HG03457 (cell line): ENCODE measurements around the gene HMCN2.

Experiments
- ATAC-seq: cut with Tn5 transposase; IDR thresholded peaks from one replicate; pipeline ENCODE4 v1.9.1; 2021; ENCODE audit warnings: moderate number of reproducible peaks; ENCODE audit not compliant: unreplicated experiment

HMCN2 gene

DNA sequence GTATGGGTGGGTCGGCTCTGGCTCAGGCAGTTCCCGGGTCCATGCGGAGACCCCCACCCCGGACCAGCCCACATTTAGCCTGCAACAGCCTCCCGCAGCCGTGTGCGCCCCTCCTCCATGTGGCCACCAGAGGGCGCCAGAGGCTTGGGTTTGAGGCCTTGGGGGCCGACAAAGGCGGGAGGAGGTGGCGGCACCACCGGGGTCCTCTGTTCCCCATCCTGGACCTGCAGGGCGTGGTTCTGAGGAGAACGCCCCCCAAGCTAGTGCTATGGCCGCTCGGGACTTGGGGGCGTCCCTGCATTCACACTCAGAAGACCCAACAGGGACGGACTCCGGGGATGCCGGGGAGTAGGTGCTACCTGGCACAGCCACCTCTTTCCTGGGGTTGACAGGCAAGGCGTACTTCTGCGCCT is 195.7 kb downstream of the HMCN2 start:
- no peak for ATAC-seq

DNA sequence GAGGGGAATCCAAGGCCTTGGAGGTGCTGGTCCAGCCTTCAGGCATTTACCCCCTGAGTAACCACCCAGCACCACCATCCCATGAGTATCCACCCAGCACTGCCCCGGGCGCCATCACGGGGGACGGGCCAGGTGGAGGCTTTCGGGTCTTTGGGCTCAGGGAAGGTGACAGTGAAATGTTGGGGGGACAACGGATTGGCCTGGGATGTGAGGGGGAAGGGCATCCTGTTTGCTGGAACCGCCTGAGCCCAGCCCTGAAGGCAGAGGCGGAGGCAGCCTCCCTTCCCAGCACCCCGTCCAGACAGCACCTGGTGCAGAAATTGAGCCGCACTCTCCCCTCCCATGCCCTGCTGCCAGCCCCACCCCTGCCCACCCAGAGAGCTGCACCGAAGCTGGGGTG is 196.2 kb downstream of the HMCN2 start:
- ATAC-seq: no peak

DNA sequence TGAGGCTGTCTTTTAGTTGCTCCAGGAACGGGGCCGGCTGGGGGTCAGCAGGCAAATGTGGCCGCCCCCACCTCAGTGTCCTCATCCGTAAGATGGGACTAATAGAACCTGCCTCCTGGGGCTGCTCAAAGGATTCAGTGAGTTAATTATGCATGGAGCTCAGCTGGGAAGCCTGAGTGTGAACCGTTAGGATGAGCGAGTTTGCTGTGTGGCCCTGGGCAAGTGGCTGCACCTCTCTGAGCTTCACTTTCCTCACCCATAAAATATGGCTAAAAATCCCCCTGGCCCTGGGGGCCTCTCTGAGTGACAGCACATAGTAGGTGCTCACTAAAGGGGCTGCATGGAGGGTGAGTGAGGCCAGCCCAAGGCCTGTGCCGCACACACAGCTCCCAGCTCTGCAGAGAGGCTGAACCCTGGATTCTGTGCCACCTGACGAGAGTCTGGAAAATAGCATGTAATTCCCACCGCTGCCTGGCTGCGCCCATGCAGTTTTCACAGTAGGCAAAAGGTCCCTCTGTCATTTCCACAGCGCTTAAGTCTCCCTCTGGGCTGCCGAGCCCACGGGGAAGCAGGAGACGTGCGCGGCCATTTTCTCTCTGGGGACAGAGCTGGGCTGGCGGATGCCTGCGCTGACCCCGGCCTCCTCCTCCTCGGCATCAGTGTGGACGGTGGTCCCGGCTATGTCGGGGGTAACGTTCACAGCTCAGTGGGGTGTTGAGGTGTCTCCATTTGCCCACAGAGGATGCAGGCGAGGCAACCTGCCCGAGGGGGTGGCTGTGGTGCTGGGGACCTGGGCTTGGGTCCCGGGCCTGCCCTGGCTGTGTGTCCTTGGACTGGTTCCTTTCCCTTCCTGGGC is 197.4 kb downstream of the HMCN2 start:
- no peak for ATAC-seq

DNA sequence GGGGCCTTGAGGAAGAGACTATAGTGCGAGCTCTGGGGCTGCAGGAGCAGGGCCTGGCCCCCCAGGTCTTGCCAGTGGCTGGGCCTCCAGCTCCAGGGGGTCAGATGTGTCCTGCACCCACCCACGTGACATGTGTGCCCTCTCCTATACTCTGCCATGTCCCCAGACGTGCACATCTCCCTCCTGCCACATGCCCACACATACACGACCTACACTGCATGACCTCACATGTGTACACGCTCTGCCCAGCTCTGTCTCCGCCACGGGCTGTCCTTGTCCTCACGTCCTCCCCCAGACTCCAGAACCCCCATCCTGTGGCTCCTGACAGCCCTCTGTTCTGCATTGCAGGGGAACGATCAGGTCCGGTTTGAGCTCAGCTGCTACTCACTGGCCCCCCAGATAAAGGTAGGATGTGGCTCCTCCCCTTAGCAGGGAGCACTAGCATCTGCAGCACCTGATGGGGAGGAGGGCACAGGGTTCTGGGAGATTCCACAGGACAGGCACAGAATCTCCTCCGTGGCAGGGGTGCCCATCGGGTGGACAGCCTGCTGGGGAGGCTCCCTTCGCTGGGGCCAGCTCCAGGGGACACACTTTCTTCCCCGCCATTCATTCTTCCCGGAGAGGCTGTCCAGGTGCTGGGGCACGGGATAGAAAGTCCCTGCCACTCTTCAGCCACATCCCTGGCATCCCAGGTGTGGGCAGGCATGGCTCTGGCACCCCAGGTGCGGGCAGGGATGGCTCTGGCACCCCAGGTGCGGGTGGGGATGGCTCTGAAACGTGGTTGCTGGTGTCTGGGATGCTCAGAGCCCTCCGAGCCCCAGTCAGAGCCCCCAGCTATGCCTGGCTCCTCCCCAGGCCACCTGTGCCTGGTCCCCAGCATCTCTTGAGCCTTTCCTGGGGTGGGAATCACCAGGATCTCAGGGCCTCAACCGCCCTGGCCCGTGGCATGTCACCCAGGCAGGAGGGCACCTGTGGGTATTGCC is 198.5 kb downstream of the HMCN2 start:
- no peak for ATAC-seq

DNA sequence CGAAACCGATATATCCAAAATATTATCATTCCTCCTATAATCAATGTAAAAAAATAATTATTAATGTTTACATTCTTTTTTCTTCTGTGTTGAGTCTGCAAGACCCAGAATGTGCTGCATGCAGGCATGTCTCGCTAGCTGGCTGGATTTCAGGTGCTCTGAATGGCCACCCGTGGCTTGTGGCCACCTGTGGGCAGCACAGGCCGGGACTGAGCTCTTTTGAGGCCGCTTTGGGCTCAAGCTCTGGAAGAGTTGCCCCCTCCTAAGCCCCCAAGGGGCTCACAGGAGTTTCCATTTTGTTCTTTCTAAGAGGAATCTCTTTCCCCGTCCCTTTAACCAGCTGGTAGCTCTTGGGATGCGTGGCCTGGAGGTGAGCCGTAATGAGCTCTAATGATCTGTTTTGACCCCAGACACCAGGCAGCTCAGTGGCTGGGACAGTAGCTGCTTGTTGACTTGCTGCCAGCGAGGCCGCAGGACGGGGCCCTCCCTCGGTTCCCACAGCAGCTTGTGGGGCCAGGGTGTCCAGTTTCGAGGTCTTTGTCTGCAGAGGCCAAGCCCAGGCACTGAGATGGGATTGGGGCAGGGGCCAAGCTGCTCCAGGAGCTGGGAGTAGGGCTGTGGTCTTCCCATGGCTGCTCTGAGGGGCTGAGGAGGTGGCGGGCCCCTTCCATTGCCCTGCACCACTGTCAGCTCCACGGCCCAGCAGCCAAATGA is 200.0 kb downstream of the HMCN2 start:
- no peak for ATAC-seq

DNA sequence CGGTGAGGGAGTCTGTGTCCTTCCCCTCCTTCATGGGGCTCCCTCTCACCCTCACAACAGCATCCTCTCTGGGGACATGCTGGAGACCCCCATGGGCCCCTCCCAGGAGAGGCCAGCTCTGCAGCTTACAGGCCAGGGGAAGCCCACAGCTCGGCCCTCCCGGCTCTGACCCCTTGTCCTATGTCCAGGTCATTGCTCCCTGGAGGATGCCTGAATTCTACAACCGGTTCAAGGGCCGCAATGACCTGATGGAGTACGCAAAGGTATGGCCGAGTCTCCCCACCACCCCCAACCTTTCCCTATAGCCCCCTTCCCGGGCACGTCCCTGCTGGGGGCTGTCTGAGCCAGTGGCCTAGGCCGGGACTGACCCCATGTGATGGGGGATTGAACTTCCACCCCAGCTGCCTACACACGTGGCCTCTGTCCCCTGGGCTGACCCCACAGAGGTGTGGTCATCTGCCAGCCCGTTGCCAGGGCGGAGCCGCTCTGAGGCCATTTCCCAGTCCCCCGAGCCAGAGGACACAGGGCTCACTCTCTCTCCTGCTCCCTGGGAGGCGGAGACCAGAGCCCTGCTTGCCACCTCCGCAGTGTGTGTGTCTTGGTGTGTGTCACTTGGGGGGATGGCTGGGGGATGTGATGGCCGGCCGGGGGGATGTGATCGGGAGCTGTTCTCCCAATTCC is 201.1 kb downstream of the HMCN2 start:
- no peak for ATAC-seq

DNA sequence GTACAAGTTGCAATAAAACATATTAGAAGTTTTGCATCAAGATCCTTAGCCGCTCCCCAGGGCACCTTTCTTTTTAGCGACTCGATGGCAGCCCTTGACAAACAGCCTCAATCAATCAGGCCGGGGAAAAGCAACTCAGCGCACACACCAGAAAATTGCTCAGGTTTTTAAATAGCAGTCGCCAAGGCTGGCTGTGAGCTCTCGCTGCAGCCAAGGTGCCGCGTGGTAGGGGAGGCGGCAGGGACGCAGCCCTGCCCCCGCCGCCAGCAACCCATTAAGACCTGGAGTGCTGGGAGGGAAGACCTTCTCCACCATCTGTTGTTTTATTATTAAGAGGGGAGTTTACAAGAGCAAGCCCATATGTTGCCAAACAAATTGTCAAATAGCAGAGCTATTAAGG is 201.8 kb downstream of the HMCN2 start:
- ATAC-seq: no peak

DNA sequence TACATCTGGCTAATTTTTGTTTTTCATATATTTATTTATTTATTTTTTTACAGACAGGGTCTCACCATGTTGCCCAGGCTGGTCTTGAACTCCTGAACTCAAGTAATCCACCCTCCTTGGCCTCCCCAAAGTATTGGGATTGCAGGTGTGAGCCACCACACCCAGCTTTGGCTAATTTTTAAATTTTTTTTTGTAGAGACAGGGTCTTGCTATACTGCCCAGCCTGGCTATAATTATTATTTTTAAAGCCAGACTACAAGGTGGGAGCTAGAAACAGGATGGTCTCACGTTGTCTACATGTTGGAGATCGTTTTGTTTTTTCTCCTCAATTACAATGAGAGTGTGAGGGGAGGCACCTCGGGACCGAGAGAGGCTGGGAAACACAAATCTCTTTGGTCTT is 203.0 kb downstream of the HMCN2 start:
- no peak for ATAC-seq

DNA sequence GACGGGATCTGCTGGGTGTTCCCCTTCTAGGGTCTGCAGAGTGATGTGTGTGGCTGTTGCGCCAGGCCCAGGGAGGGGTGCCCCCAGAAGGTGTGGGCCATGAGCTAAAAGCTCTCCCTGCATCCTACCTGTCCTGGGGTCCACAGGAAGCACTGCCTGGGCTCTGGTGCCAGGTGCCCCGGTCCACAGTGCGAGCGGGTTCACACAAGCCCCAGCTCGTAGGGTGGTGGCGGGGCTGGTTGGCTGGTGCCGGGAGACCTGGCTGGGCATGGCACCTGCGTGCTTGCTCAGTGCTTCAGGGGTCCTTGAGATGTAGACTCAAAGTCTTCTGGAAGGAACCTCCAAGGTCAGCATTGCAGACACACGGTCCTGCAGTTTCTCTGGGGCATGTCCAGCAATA is 204.7 kb downstream of the HMCN2 start:
- no peak for ATAC-seq

DNA sequence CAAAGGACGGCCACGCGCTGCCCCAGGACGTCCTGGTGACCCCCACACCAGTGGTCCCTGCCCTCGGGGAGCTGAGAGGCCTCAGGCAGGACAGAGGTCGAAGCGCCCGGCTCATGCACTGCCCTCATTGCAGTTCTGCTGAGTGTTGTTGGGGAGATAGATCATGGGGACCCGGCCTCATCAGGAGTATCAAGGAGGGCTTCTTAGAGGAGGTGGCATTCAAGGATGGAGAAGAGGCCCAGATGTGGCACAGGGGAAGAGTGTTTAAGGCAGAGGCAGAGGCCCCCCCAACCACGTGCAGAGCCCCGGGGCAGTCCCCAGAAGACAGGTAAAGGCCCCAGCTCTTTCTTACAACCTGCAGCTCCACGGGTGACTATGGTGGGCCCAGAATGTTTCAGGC is 205.4 kb downstream of the HMCN2 start:
- ATAC-seq: no peak

DNA sequence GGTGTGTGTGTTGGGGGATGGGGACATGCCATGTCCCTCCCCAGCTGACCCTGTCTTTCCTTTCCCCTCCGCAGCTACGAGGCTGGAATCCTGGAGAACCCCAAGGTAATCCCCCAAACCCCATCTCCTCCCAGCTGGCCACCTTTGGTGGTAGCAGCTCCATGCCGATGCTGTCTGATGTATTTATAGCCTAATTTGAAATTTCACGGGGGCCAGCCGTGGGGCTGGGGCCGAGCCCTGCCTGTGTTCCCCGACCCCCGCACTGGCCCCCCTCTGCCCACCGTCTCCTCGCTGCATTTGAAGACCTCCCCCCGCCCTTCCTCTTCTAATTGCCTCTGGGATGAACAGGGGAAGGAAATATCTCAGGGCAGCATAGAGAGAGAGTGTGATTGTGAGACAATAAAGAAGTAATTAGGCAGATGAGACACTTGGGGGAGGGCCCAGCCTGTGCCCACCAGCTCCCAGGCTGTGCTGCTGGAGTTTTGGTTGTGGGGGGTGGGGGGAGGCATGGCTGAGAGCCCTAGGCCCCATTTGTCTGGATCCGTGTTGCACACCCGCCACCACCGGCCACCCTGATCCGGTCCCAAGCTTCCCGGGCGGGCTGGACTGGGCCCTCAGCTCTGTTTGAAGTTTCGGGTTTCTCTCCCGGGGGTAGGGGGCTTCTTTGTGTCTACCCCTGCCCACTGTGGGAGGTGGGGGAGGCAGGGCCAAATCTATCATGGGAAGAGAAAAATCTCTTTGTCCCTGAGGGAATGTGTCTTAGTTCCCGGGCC is 206.0 kb downstream of the HMCN2 start:
- no peak for ATAC-seq

DNA sequence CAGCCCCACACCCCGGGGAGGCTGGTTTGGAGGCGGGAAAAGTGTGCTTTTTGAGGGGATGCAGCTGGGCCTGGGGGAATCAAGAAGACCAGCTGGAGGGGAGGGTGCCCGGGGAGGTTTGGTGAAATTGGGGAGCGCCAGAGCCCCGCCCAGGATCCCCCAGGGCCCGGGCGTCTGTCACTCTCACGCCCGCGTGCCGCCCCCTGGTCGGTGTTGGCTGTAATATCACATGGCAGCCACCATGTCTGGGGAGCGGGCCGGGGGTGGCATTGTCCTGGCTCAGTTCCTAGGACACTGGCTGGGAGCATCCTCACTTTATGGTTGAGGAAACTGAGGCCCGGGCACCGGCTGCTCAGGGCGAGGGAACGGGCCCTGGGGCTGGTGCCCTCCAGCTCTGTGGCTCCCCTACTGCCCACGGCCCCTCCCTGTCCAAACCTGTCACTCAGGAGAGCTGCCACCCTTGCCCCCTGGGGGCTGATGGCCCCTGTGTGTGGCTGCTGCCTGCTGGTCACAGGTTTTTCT is 206.7 kb downstream of the HMCN2 start:
- no peak for ATAC-seq

DNA sequence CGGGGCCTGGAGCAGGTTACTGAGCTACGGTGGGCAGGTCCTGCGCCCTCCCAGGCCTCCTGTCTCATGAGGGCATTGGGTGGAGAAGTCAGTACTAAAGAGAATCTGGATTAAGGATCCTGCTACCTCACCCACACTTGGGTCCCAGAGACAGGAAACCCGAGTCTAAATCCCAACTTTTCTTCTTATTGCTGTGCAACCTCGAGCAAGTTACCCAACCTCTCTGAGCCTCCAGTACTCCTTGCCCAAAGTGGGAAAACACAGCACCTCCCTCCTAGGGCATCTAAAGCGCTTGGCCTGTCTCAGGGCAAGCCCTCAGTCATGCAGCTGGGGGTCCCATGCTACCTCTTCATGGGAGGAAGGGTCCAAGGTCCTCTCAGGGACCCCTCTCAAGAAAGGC is 207.4 kb downstream of the HMCN2 start:
- ATAC-seq: no peak

DNA sequence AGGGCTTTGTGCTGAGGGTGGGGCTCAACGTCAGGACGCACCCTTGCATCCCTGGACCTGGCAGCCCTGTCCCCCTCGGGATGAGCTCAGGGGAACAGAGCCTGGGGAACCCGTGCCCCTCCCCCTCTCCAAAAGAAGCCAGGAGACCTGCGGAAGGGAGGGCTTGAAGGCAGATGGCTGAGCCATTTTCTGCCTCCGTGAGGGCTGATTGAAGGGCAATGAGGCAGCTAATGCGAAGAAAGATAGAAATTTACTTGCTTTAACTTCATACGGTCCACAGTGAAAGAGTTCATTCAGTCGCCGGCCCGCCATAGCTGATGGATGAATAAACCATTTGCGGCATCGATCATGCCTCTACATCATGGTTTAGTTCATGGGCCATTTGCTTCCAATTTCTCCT is 208.0 kb downstream of the HMCN2 start:
- ATAC-seq: no peak

DNA sequence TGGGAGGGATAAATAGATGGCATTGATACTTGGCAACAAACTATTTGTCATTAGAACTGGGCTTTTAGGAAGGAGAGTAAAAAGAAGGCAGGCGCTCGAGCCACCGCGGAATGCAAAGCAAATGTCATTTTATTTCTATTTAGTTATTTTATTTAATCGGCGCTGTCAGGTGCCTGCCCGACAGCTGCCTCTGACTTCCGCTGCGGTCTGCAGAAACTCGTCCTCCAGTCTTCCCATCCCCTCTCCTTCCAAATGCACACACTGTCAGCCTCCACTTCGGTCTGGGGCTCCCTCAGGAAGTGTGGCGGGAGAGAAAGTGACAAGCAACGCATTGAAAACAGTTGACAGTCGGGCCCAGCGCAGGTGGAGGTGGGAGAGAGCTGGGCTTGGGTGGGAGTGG is 208.5 kb downstream of the HMCN2 start:
- no peak for ATAC-seq

DNA sequence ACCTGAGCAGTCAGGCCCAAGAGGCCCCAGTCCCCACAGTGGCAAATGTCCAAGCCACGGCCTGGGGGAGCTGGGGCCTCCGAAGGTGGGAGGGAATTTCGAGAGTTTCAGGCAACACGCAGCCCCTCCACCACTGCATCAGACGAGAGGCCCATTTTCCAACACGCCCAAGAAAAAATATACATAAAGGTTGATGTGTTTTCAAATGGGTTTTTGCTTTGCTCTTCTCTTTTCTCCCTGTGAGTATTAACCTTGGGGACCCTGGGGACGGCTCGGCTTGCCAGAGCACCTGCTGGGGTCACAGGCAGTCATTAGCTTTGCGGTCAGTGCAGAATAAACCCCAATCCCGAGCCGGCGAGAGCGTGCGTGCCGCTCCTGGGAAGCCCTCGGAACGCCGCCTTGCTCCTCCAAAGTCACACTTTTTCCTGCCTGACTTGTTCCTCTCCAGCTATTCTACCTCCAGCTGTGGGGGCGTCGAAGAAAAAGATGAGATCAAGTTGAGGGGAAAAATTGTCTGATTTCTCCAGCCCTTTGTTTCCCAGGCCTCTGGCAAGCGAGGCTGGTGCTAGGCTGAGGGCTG is 210.7 kb downstream of the HMCN2 start:
- ATAC-seq: no peak

DNA sequence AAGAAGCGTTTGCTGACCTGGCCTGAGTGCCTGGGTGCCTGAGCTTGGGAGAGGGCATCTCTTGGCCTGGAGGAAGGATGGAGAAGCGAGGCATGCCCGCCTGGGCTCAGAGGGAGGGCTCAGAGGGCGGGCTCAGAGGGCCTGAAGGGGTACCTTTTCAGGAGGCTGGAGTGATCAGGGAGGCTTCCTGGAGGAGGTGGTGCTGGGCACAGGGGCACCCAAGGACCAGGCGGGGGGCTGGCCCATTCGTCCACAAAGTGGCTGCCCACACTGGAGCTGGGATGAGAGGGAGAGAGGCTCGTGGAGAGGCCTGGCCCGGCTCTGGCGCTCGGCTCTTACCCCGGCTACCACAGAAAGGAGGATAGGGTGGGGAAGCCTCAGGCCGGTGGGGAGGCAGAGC is 212.0 kb downstream of the HMCN2 start:
- ATAC-seq: no peak

DNA sequence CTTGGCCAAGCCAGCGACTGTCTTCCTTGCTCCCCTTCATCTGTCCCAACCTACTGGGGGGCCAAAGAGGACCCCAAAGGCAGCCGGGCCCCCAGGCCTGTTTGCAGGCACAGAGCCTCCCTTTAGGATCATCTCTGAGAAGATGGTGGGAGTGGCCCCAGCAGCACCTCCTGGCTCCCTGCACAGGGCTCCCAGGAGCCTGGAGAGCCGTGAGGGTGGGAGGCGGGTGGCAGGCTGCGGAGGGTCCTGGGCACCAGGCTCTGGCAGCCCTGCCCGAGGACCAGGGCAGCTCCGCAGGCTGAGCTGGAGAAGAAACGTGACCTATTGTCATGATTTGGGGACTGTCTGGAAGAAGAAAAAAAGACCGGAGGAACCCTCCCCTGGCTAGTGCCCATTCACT is 212.6 kb downstream of the HMCN2 start:
- ATAC-seq: no peak
